ENCODE results near the gene NEU1. TPM values are rescaled to one million over a fixed set of nuclear protein-coding genes. Genes with fewer than 3 reads are reported as not detected.
"Not testable (repeated sequence)": the region's sequence is repeated elsewhere in the genome, so short reads cannot be mapped to it uniquely, and the experiment has no call there.

Gene NEU1
- total and polyA plus RNA-seq, 7 donors = 15.0 to 43.2 (median 33.5) TPM

DNA sequence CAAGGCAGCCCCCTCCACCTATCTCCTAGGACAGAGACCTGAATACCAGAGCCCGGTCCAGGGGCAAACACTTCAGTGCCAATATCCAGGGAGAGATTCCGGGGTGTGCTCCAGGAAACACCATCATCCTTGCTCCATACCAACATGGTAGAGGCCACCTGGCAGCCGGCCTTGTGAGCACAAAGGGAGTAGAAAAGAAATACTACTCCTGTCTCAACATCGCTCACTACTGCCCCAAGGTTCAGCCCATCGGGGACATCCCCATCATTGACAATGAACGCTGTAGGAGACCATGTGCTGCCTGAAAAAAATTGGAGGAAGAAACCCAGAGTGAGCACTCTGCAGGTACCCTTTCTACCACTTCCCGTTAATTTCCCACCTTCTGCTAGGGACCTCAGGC is 1.5 kb downstream of the NEU1 start:
- H3K27ac ChIP-seq = no peak overlapping the region
- no peaks in the 10 kb centered on the region for H3K9me3 ChIP-seq
- no peak for DNase-seq
- no peaks in the 10 kb centered on the region for H3K27me3 ChIP-seq
- H3K4me1 ChIP-seq = peaks cover 0 to 25% (median 15%) of the 10 kb centered on the region in 4 donors
- WGBS, 2 donors = 94 to 98% methylated on average over 7 of the region's 7 CpGs
- TF ChIP-seq POLR2A (IDR thresholded peaks at IDR 0.05) = no peak
- no peak for TF ChIP-seq EP300 (IDR thresholded peaks at IDR 0.05)
- TF ChIP-seq CTCF (IDR thresholded peaks at IDR 0.05) = no peak
- TF ChIP-seq POLR2AphosphoS5 (IDR thresholded peaks at IDR 0.05) = no peak
- intact Hi-C loops (cut with DNase I) = no loop called here
- peaks cover 7 to 40% (median 16%) of the 10 kb centered on the region in 4 donors for H3K36me3 ChIP-seq
- H3K4me3 ChIP-seq = no peak overlapping the region

GRCh38 chr6:31860349-31860748 is 2.3 kb downstream of the NEU1 start:
- intact Hi-C loops (cut with DNase I) = no loop called here
- peaks cover 7 to 40% (median 16%) of the 10 kb centered on the region in 4 donors for H3K36me3 ChIP-seq

GRCh38 chr6:31859923-31860322 is 2.7 kb downstream of the NEU1 start:
- no peak overlapping the region for H3K27ac ChIP-seq
- intact Hi-C loops (cut with DNase I) = no loop called here
- H3K4me1 ChIP-seq = peaks cover 0 to 25% (median 15%) of the 10 kb centered on the region in 4 donors
- TF ChIP-seq POLR2A (IDR thresholded peaks at IDR 0.05) (no peak), EP300 (IDR thresholded peaks at IDR 0.05) (no peak), CTCF (IDR thresholded peaks at IDR 0.05) (no peak), POLR2AphosphoS5 (IDR thresholded peaks at IDR 0.05) (no peak)
- WGBS, 2 donors = 91 to 94% methylated on average over 11 of the region's 11 CpGs
- H3K36me3 ChIP-seq = peaks cover 7 to 40% (median 16%) of the 10 kb centered on the region in 4 donors
- H3K9me3 ChIP-seq = no peaks in the 10 kb centered on the region
- H3K27me3 ChIP-seq = no peaks in the 10 kb centered on the region
- no peak for DNase-seq
- no peak overlapping the region for H3K4me3 ChIP-seq

More at GRCh38 chr6:31860349-31860748, 2.3 kb downstream of the NEU1 start:
- Histone ChIP-seq H3K9me3 (no peaks in the 10 kb centered on the region), H3K27ac (no peak overlapping the region), H3K4me3 (no peak overlapping the region), H3K4me1 (peaks cover 0 to 25% (median 15%) of the 10 kb centered on the region in 4 donors), H3K27me3 (no peaks in the 10 kb centered on the region)
- WGBS, 2 donors = 97 to 98% methylated on average over 13 of the region's 13 CpGs
- TF ChIP-seq POLR2A (IDR thresholded peaks at IDR 0.05) = no peak
- no peak for TF ChIP-seq POLR2AphosphoS5 (IDR thresholded peaks at IDR 0.05)
- no peak for TF ChIP-seq EP300 (IDR thresholded peaks at IDR 0.05)
- no peak for TF ChIP-seq CTCF (IDR thresholded peaks at IDR 0.05)
- DNase-seq = no peak

- Histone ChIP-seq H3K4me1 (peaks cover 0 to 19% (median 11%) of the 10 kb centered on the region in 4 donors), H3K36me3 (peaks cover 7 to 40% (median 16%) of the 10 kb centered on the region in 4 donors), H3K4me3 (no peak overlapping the region), H3K27me3 (no peaks in the 10 kb centered on the region), H3K9me3 (no peaks in the 10 kb centered on the region), H3K27ac (no peak overlapping the region)
- intact Hi-C loops (cut with DNase I) = no loop called here
- TF ChIP-seq POLR2AphosphoS5 (IDR thresholded peaks at IDR 0.05) (no peak), CTCF (IDR thresholded peaks at IDR 0.05) (no peak)
- 96 to 97% methylated on average over 8 of the region's 8 CpGs for WGBS, 2 donors
- DNase-seq = no peak
Measured at GRCh38 chr6:31858707-31859106, 3.9 kb downstream of the NEU1 start.

DNA sequence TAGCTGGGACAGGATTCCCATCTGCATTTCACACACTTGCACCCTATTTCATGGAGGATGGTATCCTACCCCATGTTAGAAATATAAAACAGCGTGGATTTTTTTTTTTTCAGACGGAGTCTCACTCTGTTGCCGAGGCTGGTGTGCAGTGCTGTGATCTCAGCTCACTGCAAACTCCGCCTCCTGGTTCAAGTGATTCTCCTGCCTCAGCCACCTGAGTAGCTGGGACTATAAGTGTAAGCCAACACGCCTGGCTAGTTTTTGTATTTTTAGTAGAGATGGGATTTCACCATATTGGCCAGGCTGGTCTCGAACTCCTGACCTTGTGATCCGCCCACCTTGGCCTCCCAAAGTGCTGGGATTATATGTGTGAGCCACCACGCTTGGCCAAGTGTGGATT is 4.8 kb downstream of the NEU1 start:
- H3K27me3 ChIP-seq; DNase-seq; intact Hi-C loops (cut with DNase I); H3K27ac ChIP-seq; H3K4me3 ChIP-seq; H3K9me3 ChIP-seq: not testable (repeated sequence)
- H3K4me1 ChIP-seq = peaks cover 0 to 13% (median 7%) of the 10 kb centered on the region in 4 donors
- H3K36me3 ChIP-seq = peaks cover 7 to 40% (median 16%) of the 10 kb centered on the region in 4 donors
- WGBS, 2 donors = 93% methylated on average over 8 of the region's 8 CpGs

DNA sequence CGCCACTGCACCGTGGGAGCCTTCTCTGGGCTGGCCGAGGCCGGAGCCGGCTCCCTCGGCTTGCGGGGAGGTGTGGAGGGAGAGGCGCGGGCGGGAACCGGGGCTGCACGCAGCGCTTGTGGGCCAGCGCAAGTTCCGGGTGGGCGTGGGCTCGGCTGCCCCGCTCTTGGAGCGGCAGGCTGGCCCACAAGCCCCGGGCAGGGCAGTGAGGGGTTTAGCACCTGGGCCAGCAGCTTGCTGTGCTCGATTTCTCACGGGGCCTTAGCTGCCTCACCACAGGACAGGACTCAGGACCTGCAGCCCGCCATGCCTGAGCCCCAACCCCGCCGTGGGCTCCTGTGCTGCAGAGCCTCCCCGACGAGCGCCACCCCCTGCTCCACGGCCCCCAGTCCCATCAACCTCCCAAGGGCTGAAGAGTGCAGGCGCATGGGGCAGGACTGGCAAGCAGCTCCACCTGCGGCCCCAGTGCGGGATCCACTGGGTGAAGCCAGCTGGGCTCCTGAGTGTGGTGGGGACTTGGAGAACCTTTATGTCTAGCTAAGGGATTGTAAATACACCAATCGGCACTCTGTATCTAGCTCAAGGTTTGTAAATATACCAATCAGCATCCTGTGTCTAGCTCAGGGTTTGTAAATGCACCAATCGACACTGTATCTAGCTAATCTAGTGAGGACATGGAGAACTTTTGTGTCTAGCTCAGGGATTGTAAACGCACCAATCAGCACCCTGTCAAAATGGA is 10.5 kb downstream of the NEU1 start:
- H3K4me3 ChIP-seq; H3K27ac ChIP-seq; DNase-seq; H3K27me3 ChIP-seq; H3K4me1 ChIP-seq; intact Hi-C loops (cut with DNase I); H3K9me3 ChIP-seq; H3K36me3 ChIP-seq: not testable (repeated sequence)
- 93% methylated on average over 35 of the region's 35 CpGs for WGBS, 2 donors
